HepG2 (cell line): ENCODE measurements around the gene GABRG3.

Experiments used
- CTCF ChIP-seq: sonication (generic); formaldehyde crosslinking; IDR thresholded peaks from 2 replicates; pipeline ENCODE4 v1.5.0; 2020; ENCODE audit warnings: mild to moderate bottlenecking, missing genetic modification reagents, moderate library complexity
- DMAP1 ChIP-seq: IDR thresholded peaks from 2 replicates; pipeline ENCODE4 v1.6.1; 2016
- JUN ChIP-seq: sonication (generic); formaldehyde crosslinking; IDR thresholded peaks from 2 replicates; pipeline ENCODE4 v1.4.0; 2020; ENCODE audit warnings: mild to moderate bottlenecking, missing genetic modification reagents
- PATZ1 ChIP-seq: sonication (generic); formaldehyde crosslinking; IDR thresholded peaks from 2 replicates; pipeline ENCODE4 v1.4.0; 2020; ENCODE audit warnings: missing genetic modification reagents
- TAF1 ChIP-seq: sonication (generic); formaldehyde crosslinking; IDR thresholded peaks from 2 replicates; pipeline ENCODE4 v1.4.0; 2020; ENCODE audit warnings: missing genetic modification reagents
- TFDP2 ChIP-seq: sonication (generic); formaldehyde crosslinking; IDR thresholded peaks from 2 replicates; pipeline ENCODE4 v1.4.0; 2020; ENCODE audit warnings: missing genetic modification reagents
- ZFP91 ChIP-seq: sonication (generic); formaldehyde crosslinking; IDR thresholded peaks from 2 replicates; pipeline ENCODE4 v1.9.0; 2022; ENCODE audit warnings: missing genetic modification reagents, mild to moderate bottlenecking, borderline replicate concordance
- ZKSCAN1 ChIP-seq: fragments of 150-350 bp; IDR thresholded peaks from 2 replicates; pipeline ENCODE4 v1.6.1; 2014; ENCODE audit warnings: low read length
- ZNF276 ChIP-seq: sonication (generic); formaldehyde crosslinking; IDR thresholded peaks from 2 replicates; pipeline ENCODE4 v1.4.0; 2020; ENCODE audit warnings: mild to moderate bottlenecking, low read depth, missing genetic modification reagents
- ZZZ3 ChIP-seq: sonication (generic); formaldehyde crosslinking; IDR thresholded peaks from 2 replicates; pipeline ENCODE4 v1.4.0; 2020; ENCODE audit warnings: missing genetic modification reagents, mild to moderate bottlenecking, borderline replicate concordance

- TF ChIP-seq ZFP91 (no peak), TFDP2 (CRISPR knock-in tag) (no peak), ZNF276 (CRISPR knock-in tag) (no peak), ZKSCAN1 (no peak), TAF1 (no peak), JUN (no peak), ZZZ3 (CRISPR knock-in tag) (no peak), DMAP1 (CRISPR knock-in tag) (no peak), PATZ1 (CRISPR knock-in tag) (no peak), CTCF (CRISPR knock-in tag) (no peak)
Measured at GRCh38 chr15:27422997-27423396, 452.0 kb downstream of the GABRG3 start.
